ENCODE measurements around the gene RHEX.

RHEX gene

DNA sequence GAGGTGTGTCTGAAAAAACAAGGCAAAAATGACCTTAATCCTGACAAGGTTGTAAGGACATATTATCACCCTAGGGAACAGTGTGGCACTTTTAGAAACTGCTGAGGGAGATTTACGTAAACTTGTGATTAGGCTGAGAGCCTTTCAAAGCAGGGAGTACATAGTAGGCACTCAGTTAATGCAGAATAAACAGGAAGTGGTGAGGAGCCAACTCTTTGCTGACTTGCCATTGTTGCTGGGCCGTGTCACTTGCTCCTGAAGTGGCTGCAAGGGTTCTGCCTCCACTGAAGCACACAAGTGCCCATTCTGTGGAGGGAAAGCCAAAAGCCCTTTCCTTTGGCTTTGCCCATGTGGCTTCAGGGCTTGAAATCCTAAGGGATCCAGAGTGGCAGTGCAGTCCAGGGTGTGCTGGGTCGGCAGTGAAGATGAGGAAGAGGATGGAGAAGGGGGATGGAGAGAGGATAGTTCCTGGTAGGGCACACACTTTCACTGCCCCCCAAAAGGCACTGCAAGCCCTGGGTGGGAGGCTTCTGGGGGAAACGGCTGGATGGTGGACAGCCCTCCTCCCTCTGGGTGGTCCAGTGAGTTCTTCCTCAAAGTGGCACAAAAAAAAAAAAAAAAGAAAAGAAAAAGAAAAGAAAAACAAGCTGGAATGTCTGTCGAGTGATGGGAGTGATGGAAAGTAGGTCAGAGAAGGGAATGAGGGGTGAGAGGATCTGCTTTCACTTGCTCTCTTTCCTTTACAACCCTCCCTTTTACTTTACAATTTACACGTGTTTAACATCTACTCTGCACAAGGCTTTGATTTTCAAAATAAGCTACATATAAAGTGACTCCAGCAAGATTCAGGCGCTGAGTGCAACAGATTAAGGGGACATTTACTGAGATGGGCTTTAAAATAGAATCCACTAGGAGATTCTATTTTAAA is 13.7 kb upstream of the RHEX start:
- no peak for DNase-seq (ENCODE audit: low read depth)
- TF ChIP-seq, protein P1, sequence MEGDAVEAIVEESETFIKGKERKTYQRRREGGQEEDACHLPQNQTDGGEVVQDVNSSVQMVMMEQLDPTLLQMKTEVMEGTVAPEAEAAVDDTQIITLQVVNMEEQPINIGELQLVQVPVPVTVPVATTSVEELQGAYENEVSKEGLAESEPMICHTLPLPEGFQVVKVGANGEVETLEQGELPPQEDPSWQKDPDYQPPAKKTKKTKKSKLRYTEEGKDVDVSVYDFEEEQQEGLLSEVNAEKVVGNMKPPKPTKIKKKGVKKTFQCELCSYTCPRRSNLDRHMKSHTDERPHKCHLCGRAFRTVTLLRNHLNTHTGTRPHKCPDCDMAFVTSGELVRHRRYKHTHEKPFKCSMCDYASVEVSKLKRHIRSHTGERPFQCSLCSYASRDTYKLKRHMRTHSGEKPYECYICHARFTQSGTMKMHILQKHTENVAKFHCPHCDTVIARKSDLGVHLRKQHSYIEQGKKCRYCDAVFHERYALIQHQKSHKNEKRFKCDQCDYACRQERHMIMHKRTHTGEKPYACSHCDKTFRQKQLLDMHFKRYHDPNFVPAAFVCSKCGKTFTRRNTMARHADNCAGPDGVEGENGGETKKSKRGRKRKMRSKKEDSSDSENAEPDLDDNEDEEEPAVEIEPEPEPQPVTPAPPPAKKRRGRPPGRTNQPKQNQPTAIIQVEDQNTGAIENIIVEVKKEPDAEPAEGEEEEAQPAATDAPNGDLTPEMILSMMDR (conservative IDR thresholded peaks at IDR 0.05; ENCODE audit: control insufficient read depth, insufficient read depth, low read depth, low read length), result no peak
- no peak overlapping the region for H3K4me3 ChIP-seq (ENCODE audit: control insufficient read depth, low read depth, low read length)

DNA sequence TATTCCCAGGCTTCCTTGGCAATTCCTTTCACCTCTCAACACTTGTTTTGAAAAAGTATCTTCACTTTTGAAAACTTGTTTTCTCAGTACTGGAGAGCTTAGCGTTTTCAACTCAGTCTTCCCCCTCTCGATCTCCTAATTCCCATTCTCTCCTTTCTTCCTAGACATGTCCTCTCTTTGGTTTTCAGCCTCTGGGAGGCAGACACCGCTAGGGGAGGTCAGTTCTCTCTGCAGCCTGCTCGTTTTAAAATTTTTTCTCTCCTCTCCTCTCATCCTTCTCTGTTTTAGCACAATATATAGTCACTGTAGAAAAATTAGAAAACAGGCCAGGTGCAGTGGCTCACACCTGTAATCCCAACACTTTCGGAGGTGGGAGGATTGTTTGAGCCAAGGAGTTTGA is 12.6 kb upstream of the RHEX start:
- H3K4me3 ChIP-seq (ENCODE audit: control insufficient read depth, low read depth, low read length), result no peak overlapping the region
- no peak for DNase-seq (ENCODE audit: low read depth)
- TF ChIP-seq, protein P1 (conservative IDR thresholded peaks at IDR 0.05; ENCODE audit: control insufficient read depth, insufficient read depth, low read depth, low read length), result no peak

DNA sequence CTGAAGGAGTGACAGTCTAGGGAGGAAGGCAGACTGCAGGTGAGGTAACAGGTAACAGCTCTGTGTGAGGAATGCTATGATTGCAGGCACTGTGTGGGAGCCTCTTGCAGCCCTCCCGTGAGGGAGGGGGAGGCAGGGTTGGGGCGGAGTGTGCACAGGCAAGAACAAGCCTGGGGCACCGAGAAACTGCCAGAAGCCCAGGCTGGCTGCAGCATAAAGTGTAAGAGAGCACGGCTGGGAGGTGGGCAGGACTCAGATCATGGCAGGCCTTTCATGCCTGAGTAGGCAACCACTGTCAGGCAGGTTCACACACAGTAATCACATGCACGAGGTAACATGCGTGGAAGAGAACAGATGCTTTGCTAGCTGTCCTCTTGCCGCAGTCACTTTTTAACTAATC is 11.3 kb upstream of the RHEX start:
- no peak overlapping the region for H3K4me3 ChIP-seq (ENCODE audit: control insufficient read depth, low read depth, low read length)
- TF ChIP-seq, protein P1 (conservative IDR thresholded peaks at IDR 0.05; ENCODE audit: control insufficient read depth, insufficient read depth, low read depth, low read length), result no peak
- no peak for DNase-seq (ENCODE audit: low read depth)

DNA sequence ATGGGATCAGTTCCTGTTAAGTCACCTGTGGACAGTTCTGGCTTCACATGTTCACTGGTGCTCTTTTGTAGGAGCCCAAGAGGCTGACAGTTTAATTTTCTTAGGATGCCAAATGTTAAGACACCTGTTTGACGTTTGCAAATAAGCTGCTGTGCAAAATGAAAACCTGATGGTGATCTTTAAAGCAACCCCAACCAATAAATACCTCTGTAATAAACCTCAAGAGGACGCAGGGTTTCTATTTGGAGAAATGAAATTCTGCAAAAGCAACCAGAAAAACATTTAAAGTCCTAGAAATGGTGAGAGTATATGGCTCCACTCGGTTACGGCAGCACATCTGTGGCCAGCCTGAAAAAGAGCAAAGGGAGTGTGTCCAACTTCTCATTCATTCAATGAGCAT is 5.7 kb upstream of the RHEX start:
- TF ChIP-seq, protein P1 (conservative IDR thresholded peaks at IDR 0.05; ENCODE audit: control insufficient read depth, insufficient read depth, low read depth, low read length), result no peak
- no peak overlapping the region for H3K4me3 ChIP-seq (ENCODE audit: control insufficient read depth, low read depth, low read length)
- no peak for DNase-seq (ENCODE audit: low read depth)

DNA sequence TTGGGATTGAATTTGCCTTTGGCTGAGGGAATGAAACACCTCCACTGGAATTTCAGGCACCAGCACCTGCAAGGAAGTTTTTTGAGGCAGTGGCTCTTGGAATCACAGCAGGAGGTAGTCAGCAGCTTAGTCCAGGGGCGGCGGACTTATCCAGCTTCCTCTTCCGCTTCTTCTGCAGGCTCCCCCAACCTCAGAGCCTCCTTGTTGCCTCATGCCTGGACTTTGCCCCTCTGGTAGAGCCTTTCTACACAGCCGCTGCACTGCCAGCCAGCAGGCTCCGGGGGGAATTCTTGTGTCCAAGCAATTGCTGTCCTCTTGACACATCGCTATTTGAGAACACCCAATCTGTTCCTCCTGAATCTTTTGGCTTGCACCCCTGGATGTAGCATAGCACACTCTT is 4.4 kb upstream of the RHEX start:
- no peak overlapping the region for H3K4me3 ChIP-seq (ENCODE audit: control insufficient read depth, low read depth, low read length)
- TF ChIP-seq, protein P1 (conservative IDR thresholded peaks at IDR 0.05; ENCODE audit: control insufficient read depth, insufficient read depth, low read depth, low read length), result no peak
- DNase-seq (ENCODE audit: low read depth), result no peak

DNA sequence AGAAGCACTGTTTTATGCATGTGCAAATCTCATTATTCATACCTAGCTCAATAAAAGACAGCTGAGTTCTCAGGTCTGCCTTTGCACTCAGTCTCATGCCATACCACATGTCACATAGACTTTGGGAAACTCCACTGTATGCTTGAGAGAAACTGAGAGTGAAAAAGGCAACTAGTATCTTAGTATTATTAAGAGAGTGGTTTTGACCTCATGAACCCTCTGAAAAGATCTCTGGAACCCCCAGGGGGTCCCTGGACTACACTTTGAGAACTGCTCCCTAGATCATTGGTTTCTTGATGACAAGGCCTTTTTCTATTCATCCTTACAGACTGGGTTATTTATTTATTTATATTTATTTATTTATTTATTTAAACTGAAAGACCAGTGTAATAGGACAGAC is 3.7 kb upstream of the RHEX start:
- TF ChIP-seq, protein P1 (conservative IDR thresholded peaks at IDR 0.05; ENCODE audit: control insufficient read depth, insufficient read depth, low read depth, low read length), result no peak
- DNase-seq (ENCODE audit: low read depth), result no peak

More for the DNA sequence above, 3.7 kb upstream of the RHEX start:
- H3K4me3 ChIP-seq (ENCODE audit: control insufficient read depth, low read depth, low read length), result no peak overlapping the region

All from fibroblast of mammary gland (primary cell).